ENCODE results near the gene RPS16.
A peak's percentile ranks its signal among the peaks of the same experiment; 100 is the strongest.
"Not testable (repeated sequence)": the region's sequence is repeated elsewhere in the genome, so short reads cannot be mapped to it uniquely, and the experiment has no call there.

Gene RPS16

DNA sequence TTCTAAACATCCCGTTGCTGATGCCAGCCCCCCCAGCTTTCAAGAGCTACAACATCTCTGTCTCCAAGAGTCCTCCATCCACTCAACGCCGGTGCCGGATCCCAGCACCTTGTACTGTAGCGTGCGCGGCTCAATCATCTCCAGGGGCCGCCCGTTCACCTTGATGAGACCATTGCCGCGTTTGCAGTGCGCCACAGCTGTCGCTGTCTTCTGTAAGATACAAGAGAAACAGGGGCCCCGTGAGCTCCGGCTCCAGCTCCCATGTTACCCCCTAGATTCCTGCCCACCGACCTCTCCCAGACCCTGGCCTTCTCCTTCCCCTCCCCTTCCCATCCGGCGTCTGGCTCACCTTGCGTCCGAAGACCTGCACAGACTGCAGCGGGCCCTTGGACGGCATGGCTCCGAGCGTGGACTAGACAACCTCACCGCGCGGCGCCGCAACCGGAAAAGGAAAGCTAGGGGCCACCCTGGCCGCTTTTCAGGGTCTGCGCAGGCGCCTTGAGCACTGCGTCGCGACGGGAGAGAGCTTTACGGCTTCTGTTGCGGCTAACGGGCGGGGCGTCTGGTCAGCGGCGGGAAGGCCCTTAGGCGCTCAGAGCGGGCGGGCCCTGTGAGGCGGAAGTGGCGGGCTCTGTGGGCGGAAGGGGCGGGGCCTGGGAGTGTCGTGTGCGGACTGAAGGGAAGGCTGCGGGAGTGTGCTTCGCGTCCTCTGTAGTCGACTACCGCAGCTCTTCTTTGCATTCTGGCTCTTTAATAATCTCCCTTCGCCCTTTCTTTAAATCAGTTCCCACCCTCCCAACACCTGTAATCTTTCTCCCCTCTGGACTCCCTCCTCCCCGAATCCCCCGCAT is at the start of gene RPS16:
Gene RPS16, minus strand, starts transcription at position 451 of the 851 bp plus-strand sequence. Its CDS starts 54 bp downstream, at position 397.
- peak; percentile 100 for DNase-seq

DNA sequence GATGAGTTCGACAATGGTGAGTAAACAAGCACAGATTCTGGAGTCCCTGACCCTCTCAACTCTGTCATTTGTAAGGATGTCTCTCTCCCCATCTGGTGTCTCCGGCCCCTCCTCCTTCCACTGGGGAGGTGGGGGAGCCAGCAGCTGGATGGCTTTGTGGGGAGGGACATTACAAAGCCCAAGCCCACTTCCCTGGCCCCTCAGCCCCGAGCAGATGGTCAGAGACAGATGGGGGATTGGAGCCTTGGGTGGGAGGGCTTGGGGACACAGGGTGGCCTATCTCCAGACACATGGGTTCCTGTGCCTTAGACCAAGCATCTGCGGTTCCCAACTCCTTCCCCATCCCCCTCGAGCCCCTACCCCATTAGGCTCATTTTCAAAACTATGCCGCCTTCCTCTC is 47.4 kb upstream of the RPS16 start:
- no peak for DNase-seq

DNA sequence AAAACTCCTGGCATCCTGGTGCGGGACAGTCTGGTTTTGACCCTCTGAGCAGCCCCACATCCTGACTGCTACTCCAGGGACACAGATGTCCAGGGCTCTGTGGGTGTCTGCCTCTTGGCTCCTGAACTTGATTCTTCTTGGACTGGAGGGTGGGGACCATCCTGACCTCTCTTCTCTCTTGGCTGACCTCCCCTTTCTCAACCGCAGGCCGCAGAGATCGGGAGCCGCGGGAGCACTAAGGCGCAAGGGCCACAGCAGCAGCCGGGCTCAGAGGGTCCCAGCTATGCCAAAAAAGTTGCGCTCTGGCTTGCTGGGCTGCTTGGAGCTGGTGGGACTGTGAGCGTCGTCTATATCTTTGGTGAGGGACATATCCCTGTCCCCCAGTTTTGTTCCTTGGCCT is 45.9 kb upstream of the RPS16 start:
- no peak for DNase-seq

DNA sequence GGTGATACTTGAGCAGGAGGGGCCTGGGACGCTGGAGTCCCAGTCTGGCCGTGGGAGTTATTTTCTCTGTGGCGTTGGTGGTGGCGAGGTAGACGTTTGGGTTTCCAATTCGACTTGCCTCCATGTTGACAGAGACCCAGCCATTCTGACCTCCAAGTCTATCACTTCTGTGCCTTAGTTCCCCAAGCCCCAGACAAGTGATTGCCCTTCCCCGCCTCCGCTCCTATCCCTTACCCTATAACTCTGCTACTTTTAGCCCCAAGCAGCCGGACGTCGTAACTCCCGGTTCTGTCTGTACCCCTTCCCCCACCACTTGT is 45.4 kb upstream of the RPS16 start:
- no peak for DNase-seq

DNA sequence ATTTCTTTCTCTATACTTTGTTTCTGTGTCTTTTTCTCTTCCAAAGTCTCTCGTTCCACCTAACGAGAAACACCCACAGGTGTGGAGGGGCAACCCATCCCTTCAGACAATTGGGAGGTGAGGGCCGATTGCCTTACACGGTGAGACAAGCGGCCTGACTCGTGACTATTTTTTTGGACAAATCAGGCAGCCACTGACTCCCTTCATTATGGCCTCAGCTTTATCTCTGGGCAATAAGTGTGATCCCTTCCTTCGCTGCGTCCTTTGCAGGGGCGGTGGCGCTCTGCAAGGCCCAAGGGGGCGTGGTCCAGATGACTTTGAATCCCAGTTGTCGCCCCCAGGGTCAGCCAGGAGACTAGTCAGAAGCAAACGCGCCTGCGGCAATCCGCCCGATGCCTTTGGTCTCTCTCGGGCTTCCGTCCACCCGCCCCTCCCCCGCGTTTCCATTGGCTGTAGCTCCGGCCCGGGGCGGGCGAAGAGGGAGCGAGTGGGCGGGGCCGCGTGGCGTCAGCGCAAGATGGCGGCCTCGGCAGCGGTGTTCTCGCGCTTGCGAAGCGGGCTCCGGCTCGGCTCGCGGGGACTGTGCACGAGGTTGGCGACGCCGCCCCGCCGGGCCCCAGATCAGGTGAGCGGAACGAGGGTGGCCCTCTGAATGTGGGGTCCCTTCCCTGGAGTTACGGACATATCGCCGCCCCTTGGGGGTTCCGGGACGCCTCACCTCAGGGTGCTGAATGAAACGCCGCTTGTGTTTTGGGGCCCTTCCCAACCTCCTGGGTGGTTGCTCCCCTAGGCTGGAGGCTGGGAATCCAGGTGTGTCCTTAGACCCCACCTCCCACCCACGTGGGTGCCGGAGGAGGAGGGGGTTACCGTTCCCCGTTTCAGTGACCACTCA is 44.8 kb upstream of the RPS16 start, which contains the start of gene TIMM50:
Gene TIMM50, plus strand, starts transcription at position 502 of the 892 bp plus-strand sequence. Its CDS starts 16 bp downstream, at position 518.
- peak; percentile 99 for DNase-seq

DNA sequence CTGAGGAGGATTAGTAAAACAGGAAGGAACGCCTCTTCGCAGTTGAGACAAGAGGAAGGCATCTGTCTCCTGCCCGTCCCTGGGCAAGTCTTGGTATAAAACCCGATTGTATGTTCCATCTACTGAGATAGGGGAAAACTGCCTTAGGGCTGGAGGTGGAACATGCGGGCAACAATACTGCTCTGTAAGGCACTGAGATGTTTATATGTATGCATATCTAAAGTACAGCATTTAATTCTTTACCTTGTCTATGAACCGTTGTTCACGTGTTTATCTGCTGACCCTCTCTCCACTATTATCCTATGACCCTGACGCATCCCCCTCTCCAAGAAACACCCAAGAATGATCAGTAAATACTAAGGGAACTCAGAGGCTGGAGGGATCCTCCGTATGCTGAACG is 44.2 kb upstream of the RPS16 start:
- DNase-seq: no peak

DNA sequence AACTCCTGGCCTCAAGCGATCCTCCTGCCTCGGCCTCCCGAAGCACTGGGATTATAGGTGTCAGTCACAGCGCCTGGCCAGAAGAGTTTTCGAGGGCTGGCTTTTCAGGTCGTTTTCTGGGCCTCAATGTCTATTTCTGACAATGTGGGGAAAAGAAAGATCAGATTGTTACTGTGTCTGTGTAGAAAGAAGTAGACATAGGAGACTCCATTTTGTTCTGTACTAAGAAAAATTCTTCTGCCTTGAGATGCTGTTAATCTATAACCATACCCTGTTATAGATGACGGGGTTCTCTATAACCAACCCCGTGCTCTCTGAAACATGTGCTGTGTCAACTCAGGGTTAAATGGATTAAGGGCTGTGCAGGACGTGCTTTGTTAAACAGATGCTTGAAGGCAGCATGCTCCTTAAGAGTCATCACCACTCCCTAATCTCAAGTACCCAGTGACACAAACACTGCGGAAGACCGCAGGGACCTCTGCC is 43.6 kb upstream of the RPS16 start:
- DNase-seq: peak; percentile 43

DNA sequence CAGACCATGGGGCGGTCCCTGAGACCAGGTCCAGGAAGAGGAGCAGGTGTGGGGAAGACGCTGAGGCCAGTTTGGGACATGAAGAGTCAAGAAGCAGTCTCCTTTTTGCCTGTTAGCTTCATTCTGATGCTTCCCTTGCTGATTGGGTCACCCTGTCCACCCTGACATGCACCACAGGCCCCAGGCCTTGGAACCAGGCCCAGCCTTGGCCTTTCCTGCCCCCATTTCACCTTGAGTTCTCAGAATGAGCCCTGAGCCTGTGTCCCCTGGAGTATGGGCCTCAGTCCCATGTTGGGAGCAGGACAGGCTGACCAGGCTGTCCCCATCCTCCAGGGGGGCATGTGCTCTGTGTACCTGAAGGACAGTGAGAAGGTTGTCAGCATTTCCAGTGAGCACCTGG is 40.0 kb upstream of the RPS16 start:
- no peak for DNase-seq

DNA sequence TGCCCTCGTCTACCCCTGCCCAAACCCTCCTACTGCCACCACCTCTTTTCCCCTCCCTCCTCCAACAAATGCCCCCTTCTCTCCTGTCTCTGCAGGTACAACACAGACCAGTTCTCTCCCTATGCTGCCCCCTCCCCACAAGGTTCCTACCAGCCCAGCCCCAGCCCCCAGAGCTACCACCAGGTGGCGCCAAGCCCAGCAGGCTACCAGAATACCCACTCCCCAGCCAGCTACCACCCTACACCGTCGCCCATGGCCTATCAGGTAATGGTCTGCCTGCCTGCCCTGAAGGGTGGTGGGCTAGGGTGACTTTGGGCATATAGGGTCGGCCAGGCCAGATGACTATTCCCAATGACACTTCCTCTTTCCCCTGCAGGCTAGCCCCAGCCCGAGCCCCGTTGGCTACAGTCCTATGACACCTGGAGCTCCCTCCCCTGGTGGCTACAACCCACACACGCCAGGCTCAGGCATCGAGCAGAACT is 38.4 kb upstream of the RPS16 start:
- DNase-seq: peak; percentile 73

DNA sequence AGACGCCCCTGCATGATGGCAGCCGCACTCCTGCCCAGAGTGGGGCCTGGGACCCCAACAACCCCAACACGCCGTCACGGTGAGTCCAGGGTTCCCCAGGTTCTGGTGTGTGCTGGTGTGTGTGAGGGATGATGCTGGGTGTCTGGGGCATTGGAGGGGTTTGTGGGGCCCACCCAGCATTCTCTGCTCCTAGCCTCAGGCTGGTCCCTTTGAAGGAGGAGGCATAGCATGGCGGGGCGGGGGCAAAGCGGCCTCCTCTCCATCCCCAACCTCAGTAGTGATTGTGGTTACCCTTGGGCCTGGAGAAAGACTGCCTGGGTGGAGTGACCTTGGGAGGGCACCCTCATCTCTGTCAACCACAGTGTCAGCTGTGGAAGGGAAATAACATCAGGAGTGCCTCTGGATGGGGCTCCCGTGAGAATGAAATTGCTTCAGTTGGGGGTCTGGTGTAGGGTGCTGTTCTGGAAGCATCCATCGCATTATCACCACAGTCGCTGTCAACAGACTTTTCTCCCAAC is 37.8 kb upstream of the RPS16 start:
- no peak for DNase-seq

DNA sequence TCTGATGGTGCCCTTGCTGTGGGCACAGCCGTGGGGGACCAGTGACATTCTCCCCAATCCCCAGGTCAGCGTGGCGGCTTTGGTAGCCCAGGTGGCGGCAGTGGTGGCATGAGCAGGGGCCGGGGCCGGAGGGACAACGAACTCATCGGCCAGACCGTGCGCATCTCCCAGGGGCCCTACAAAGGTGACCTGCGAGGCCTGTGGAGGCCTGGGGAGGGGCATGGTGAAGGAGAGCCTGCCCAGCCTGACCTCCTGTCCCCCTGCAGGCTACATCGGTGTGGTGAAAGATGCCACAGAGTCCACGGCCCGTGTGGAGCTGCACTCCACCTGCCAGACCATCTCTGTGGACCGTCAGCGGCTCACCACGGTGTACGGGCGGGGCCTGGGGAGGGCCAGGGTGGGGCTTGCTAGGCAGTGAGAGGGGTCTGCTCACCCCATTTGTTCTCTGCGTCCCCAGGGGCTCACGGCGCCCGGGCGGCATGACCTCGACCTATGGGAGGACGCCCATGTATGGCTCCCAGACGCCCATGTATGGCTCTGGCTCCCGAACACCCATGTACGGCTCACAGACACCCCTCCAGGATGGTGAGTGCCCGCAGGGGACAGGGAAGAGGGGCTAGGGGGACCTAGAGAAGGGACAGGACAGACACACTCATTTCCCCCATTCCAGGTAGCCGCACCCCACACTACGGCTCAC is 37.1 kb upstream of the RPS16 start:
- DNase-seq: no peak

DNA sequence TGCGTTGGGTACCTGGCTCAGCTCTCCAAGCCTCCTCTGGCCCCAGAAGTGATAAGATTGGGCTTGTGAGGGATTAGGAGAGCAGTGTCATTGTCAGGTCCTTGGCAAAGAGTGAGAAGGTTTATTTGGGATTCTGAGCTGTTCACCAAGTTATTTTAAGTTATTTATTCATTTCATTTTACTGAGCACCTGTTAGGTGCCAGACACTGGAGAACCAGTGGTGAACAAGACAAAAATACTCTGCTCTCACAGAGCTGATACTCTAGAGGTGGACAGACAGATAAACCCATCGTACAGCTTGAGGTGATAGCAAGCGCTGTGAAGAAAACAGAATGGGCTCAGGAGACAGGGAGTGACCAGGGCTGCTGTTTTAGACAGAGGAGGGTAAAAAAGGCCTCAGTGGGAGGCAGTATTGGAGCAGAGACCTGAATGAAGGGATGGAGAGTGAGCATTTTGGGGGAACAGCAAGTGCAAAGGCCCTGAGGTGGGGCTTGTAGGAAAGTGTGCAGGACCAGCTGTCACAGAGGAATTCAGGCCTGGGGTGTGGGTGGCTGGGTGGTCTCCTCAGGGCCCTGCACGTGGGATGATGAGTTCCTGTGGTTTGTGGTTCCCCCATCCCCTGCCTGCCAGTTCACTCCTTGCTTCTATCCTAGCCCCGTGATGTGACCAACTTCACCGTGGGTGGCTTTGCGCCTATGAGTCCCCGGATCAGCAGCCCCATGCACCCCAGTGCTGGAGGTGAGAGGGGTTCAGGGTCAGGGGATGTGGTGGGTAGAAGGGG is 36.2 kb upstream of the RPS16 start:
- no peak for DNase-seq

DNA sequence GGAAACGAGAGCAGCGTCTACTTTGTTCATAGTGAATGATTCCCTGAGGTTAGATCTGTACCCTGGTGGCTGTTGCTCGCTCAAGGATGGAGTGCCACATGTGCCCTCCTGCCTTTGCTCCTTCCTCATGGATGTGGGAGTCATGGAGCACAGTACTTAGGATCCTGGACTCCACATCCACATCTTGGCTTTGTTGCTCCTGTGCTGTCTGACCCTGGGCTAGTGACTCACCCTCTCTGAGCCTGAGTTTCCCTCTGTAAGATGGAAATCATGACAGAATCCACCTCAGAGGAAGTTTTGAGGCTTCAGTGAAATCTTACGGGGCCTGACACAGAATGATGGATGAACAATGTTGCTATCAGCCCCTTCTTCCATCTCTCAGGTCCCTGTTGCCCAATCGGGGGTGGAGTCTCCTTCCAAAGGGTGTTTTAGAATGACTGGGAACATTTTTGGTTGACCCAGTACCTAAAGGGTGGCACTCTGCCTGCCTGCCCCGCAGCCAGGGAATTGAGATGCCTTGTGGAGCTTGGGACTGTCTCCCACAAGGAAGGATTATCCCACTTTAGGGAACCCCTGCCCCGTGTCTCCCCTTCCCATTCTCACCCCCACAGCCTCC is 35.1 kb upstream of the RPS16 start:
- DNase-seq: no peak

DNA sequence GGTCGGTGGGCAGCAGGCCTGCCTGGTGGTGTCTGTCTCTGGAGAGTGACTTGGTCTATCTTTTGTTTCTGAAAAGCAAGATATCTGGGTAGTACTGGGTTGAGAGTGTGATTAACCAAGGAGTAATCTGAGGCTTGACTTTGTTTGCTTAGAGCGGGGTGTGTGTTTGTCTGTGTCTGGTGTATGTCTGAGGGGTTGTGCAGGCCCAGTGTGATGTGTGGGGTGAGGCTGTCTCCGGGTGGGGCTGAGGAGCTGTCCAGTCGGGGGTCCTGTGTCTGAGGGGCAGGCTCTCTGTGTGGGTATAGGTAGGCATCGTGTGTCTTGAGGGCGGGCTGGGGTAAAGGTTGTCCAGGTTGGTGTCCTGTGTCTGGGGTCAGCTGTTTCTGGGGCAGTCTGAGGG is 33.8 kb upstream of the RPS16 start:
- DNase-seq: no peak

DNA sequence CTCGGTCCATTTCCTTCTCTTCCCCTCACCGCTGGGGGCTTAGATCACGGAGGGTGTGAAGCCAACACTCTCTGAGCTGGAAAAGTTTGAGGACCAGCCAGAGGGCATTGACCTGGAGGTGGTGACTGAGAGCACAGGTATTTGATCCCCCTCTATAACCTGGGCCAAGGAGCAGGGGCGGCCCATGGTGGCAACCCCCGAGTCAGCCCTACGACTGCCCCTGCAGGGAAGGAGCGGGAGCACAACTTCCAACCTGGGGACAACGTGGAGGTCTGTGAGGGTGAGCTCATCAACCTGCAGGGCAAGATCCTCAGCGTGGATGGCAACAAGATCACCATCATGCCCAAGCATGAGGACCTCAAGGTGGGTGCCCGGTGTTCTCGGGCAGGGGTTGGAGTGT is 33.3 kb upstream of the RPS16 start:
- DNase-seq: no peak

DNA sequence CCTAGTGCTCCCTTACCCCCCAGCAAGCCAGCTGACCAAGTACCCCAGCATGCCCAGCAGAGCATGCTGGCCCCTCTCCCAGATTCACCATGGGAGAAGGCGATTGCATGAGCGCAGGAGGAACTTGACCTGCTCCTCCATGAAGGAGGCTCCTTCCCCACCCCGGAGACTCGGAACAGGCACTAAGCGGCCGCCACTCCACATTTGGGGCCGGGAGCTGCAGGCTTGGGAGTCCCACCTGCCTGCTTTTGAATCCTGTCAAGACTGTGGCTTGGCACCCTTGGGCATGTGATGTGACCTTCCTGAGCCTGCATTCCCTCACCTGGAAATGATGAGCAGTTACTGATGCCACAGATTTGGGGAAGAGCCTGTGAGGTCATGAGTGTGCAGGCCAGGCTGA is 32.2 kb upstream of the RPS16 start:
- no peak for DNase-seq

DNA sequence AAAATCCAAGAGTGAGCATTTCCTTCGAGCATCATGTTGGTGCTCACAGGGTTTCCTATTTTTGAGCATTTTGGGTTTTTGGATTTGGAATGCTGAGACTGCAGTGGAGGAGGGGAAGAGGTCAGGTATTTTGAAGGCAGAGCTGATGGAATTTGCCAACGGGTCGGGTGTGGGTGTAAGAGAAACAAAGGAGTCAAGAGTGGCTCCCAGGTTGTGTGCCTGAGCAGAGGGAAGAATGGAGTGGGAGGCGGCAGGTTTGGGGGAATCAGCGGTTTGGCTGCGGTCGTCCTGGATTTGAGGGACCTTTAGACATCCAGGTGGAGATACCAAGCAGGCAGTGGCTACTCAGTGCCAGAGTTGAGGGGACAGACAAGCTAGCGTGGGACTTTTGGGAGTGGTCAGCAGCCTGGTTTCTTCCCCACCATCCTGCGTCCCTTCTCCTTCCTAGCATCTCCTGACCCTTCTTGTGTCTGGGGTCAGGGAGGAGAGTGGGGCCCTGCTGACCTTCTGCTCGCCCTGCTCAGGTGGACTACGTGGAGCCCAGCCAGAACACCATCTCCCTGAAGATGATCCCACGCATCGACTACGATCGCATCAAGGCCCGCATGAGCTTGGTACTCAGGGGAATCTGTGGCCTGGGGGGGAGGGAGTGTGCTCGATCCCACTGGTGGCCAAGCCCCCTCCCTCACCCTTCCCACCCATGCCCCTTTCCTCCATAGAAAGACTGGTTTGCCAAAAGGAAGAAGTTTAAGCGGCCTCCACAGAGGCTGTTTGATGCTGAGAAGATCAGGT is 30.4 kb upstream of the RPS16 start:
- no peak for DNase-seq

DNA sequence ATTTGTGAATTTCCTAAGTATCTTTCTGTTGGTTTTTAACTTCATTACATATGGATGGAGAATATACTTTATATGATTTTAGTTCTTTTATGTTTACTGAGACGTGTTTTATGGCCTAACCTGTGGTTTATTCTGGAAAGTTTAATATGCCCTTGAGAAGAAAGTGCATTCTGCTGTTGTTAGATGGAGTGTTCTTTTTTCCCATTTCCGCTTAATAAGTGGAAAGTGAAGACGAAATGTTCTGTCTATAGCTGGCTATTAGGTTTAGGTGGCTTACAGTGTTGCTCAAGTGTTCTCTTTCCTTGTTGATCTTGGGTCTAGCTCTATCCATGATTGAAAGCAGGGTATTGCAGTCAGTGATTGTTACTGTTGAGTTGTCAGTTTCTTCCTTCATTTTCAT is 27.7 kb upstream of the RPS16 start:
- DNase-seq: no peak

DNA sequence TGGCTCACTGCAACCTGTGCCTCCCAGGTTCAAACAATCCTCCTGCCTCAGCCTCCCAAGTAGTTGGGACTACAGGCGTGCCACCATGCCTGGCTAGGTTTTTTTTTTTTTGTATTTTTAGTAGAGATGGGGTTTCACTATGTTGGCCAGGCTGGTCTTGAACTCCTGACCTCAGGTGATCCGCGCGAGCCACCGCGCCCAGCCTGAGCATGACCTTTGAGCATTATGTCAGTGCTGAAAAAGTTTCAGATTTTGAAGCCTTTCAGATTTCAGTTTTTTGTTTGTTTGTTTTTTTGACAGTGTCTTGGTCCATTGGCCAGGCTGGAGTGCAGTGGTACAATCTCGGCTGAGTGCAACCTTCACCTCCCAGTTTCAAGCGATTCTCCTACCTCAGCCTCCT is 15.5 kb upstream of the RPS16 start:
- DNase-seq: not testable (repeated sequence)

DNA sequence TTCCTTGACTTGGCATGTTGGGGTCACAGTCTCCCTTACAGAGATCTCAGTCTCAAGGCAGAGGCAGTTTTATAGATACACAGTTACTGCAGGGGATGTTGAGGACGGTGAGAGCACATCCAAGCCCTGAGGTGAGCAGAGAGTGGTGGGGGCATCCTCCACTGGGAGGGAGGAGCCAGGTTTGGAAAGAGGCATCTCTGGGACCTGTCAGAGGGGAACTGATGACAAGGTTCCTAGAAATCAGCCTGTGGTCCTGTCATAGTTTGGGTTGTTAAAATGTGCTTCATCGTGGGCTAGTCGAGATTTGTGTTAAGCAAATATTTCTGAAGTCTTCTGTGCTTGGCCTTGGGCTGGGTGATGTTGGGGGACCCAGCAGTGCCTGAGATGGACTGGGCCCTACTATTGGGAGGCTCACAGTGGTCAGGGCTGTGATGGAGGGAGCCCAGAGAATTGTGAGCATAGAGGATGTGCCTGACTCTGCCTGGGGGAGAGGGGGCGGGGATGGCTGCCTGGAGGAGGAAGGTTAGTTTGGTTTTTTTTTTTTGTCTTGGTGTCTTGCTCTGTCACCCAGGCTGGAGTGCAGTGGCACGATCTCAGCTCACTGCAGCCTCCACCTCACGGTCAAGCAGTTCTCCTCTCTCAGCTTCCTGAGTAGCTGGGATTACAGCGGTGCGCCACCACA is 13.5 kb upstream of the RPS16 start:
- DNase-seq: no peak

Measured in DMS53 (cell line).